Vagina (tissue), 2 donors: ENCODE measurements around the gene KLHL3.

Experiments
- CTCF ChIP-seq, 3 experiments: fragments of 450-650 bp in 2 of 3; fragments of 200-600 bp in 1 of 3; sonication (generic) in 1 of 3; IDR thresholded peaks; one replicate each; pipeline ENCODE4 v1.5.1; 2017 to 2019; ENCODE audit warnings: antibody characterized with exemption in 3 of 3, mild to moderate bottlenecking in 2 of 3, moderate library complexity in 2 of 3
- POLR2A ChIP-seq, 2 donors: fragments of 450-650 bp; IDR thresholded peaks; one replicate each; pipeline ENCODE4 v1.6.1; 2017; ENCODE audit warnings: antibody characterized with exemption in 2 of 2, mild to moderate bottlenecking in 2 of 2, moderate library complexity in 2 of 2
- POLR2AphosphoS5 ChIP-seq, 2 donors: sonication (generic); formaldehyde crosslinking; IDR thresholded peaks; one replicate each; pipeline ENCODE4 v1.9.0; 2017; ENCODE audit warnings: antibody characterized with exemption in 2 of 2, mild to moderate bottlenecking in 2 of 2, low read depth in 1 of 2; ENCODE audit not compliant: insufficient read depth in 1 of 2

- TF ChIP-seq CTCF (IDR thresholded peaks at IDR 0.05) (no peak), POLR2A (IDR thresholded peaks at IDR 0.05) (no peak), POLR2AphosphoS5 (IDR thresholded peaks at IDR 0.05; ENCODE audit: insufficient read depth in 1 of 2, low read depth in 1 of 2) (no peak)
Measured at GRCh38 chr5:137657073-137657472, 78.8 kb downstream of the KLHL3 start.
